Measurements from ENCODE around the gene RGMA.

Gene RGMA

GRCh38 chr15:93001881-93002280 lies 87.1 kb downstream of the RGMA start:
- TF ChIP-seq CTCF (IDR thresholded peaks at IDR 0.05; ENCODE audit: unreplicated experiment in 3 of 3), result no peak
- Mint-ChIP-seq H3K4me3 (no peak overlapping the region), H3K4me1 (no peaks in the 10 kb centered on the region), H3K9me3 (no peaks in the 10 kb centered on the region), H3K36me3 (ENCODE audit: low read depth) (peaks cover 95% of the 10 kb centered on the region), H3K27ac (peak overlapping the region in 2 of 3 experiments; percentile 24 to 35), H3K27me3 (ENCODE audit: low read depth) (no peaks in the 10 kb centered on the region)

DNA sequence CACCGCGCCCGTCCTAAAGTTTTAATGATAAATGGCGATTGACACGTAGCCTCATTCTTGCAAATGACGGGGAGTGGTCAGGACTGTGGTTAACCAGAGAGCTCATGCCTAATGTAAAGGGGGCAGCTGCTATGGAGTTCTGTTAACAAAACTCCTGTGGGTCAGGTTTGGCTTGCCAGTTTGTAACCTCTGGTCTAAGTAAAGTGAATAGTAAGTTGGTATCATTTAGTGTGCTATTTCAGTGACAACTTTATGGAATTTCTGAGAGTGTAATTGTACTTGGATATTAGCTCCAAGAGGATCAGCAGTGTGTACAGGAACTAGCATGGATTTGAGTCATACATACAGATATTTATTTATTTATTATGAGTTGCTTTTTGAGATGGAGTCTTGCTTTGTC lies 87.9 kb downstream of the RGMA start:
- TF ChIP-seq CTCF (IDR thresholded peaks at IDR 0.05; ENCODE audit: unreplicated experiment in 3 of 3), result no peak
- Mint-ChIP-seq H3K4me3 (no peak overlapping the region), H3K27ac (no peak overlapping the region), H3K36me3 (ENCODE audit: low read depth) (peaks cover 95% of the 10 kb centered on the region), H3K4me1 (no peaks in the 10 kb centered on the region), H3K27me3 (ENCODE audit: low read depth) (no peaks in the 10 kb centered on the region), H3K9me3 (no peaks in the 10 kb centered on the region)

DNA sequence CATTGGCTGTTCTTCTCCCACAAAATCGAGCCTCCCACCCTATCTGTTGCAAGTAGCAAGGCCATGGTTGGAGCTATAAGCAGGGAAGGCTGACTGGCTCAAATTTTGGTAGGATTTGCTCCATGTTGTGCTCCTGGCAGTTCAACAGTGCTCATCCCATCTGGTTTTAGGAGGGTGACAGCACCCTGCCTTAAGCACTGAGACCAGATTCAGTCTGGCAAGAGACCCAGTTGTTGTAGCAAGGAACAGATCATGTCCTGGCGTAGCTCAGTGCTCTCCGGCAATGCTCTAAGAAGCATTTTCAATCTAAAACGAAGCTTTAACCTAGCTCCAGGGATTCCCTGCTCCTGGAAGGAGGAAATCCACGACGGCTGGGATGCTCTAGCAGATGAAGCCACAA lies 91.2 kb downstream of the RGMA start:
- Mint-ChIP-seq H3K36me3 (ENCODE audit: low read depth) (peaks cover 89% of the 10 kb centered on the region), H3K27ac (no peak overlapping the region)

DNA sequence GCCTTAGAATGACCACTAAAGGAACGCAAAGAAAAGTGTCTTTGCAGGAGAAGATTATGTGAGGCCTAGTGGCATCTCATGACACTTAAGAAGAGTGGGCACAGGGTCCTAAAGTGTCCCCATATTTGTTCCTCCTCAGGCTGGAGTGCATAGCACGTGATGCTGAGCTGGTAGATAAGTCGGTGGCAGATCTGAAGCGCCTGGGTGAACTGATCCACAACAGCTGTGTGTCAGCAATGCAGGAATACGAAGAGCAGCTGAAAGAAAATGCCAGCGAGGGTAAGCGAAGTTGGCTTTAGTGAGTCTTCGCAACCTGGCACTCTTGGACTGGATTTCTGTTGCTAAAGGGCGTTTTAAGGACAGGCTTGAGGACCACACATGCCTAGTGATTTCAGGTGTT lies 96.3 kb downstream of the RGMA start:
- H3K4me1 Mint-ChIP-seq, result peaks cover 6% of the 10 kb centered on the region
- no peak overlapping the region for H3K4me3 Mint-ChIP-seq

More for the DNA sequence above, 91.2 kb downstream of the RGMA start:
- no peak overlapping the region for H3K4me3 Mint-ChIP-seq
- H3K4me1 Mint-ChIP-seq, result peaks cover 1% of the 10 kb centered on the region
- H3K9me3 Mint-ChIP-seq, result no peaks in the 10 kb centered on the region
- H3K27me3 Mint-ChIP-seq (ENCODE audit: low read depth), result no peaks in the 10 kb centered on the region
- TF ChIP-seq CTCF (IDR thresholded peaks at IDR 0.05; ENCODE audit: unreplicated experiment in 3 of 3), result no peak

GRCh38 chr15:92990031-92990430 lies 99.0 kb downstream of the RGMA start:
- Mint-ChIP-seq H3K4me1 (peaks cover 6% of the 10 kb centered on the region), H3K36me3 (ENCODE audit: low read depth) (peaks cover 81% of the 10 kb centered on the region), H3K9me3 (no peaks in the 10 kb centered on the region), H3K27ac (peak overlapping the region; percentile 25 to 34 (median 29)), H3K4me3 (no peak overlapping the region), H3K27me3 (ENCODE audit: low read depth) (no peaks in the 10 kb centered on the region)
- TF ChIP-seq CTCF (IDR thresholded peaks at IDR 0.05; ENCODE audit: unreplicated experiment in 3 of 3), result no peak

More for the DNA sequence above, 96.3 kb downstream of the RGMA start:
- no peaks in the 10 kb centered on the region for H3K9me3 Mint-ChIP-seq
- H3K36me3 Mint-ChIP-seq (ENCODE audit: low read depth), result peaks cover 87% of the 10 kb centered on the region
- H3K27ac Mint-ChIP-seq, result no peak overlapping the region
- TF ChIP-seq CTCF (IDR thresholded peaks at IDR 0.05; ENCODE audit: unreplicated experiment in 3 of 3), result no peak
- H3K27me3 Mint-ChIP-seq (ENCODE audit: low read depth), result no peaks in the 10 kb centered on the region

GRCh38 chr15:92989470-92989869 lies 99.5 kb downstream of the RGMA start:
- H3K4me3 Mint-ChIP-seq, result no peak overlapping the region
- no peaks in the 10 kb centered on the region for H3K27me3 Mint-ChIP-seq (ENCODE audit: low read depth)
- TF ChIP-seq CTCF (IDR thresholded peaks at IDR 0.05; ENCODE audit: unreplicated experiment in 3 of 3), result no peak
- peak overlapping the region; percentile 1 to 34 (median 29) for H3K27ac Mint-ChIP-seq
- H3K9me3 Mint-ChIP-seq, result no peaks in the 10 kb centered on the region
- peaks cover 6% of the 10 kb centered on the region for H3K4me1 Mint-ChIP-seq
- peaks cover 75% of the 10 kb centered on the region for H3K36me3 Mint-ChIP-seq (ENCODE audit: low read depth)

All from nephron (organoid).